Activated gamma-delta T cell treated with anti-CD3 and anti-CD28 coated beads, Interleukin-2, amount 50 U/mL, for 16 hours (primary cell): ENCODE data around the gene BCLAF3.

Experiments
- DNase-seq: peaks from one replicate; pipeline ENCODE4 v3.0.0-alpha.2; 2020; ENCODE audit warnings: low read depth

BCLAF3 gene

GRCh38 chrX:19966056-19966455 lies 24.8 kb downstream of the BCLAF3 start:
- DNase-seq = no peak

GRCh38 chrX:19964017-19964710 lies 26.7 kb downstream of the BCLAF3 start:
- DNase-seq = no peak

- no peak for DNase-seq
These were observed 29.9 kb downstream of the BCLAF3 start for GRCh38 chrX:19960913-19961312.

GRCh38 chrX:19958552-19959486 lies 32.0 kb downstream of the BCLAF3 start:
- DNase-seq = no peak

DNA sequence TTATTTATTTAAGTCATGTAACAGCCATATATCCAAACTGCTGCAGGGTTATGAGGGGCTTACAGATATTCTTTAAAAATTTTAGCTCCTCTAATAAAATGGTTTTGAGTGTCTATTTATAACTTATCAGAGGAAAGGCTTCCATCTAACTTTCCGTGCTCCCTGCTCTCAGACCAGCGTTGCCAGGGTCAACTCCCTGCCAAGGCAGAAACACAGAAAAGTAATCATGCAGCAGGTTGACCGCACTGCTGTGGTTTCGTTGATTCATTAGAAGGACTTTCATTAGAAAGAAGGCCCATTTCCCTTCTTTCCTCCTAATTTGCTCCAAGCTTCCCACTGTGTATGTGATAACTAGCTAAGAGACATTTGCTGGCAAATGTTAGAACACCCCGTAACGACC lies 33.9 kb downstream of the BCLAF3 start:
- DNase-seq = no peak

GRCh38 chrX:19956306-19956705 lies 34.6 kb downstream of the BCLAF3 start:
- DNase-seq = no peak

DNA sequence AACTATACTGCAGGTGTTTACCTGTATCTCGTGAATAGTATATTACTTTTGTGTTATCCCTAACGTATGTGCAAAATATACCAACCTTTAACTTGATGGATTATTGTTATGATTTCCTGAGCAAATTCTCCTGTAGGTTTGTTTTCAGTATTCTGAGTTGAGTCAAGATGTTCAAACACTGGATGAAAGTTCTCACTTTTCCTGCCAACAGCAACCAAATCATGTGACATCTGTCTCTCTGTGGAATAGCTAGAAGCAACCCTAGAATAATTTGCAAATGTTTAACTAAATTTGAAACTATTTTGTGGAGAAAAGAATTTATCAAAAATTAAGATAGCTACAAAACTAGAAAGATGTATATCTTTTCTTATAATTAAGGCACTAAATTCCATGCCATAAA lies 35.6 kb downstream of the BCLAF3 start:
- no peak for DNase-seq

- DNase-seq = no peak
These were observed 36.3 kb downstream of the BCLAF3 start for GRCh38 chrX:19954335-19955096.

DNA sequence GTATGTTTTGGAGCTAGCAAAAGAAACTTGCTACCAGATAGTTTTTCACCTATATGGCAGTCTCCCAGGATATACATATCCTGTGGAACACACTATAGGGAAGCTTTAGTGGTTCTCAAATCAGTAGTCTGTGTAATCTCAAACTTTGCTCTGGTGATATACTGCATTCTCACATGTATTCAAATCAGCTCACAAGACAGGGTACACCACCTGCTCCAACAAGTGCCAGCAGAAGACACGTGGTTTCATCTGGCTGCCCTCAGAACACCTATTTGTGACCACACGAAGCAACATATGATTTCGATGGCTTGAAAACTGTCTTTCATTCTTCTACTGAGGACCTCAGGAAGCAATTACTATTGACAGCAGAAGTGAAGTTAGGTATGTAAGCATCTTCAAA lies 37.7 kb downstream of the BCLAF3 start:
- DNase-seq = no peak

DNA sequence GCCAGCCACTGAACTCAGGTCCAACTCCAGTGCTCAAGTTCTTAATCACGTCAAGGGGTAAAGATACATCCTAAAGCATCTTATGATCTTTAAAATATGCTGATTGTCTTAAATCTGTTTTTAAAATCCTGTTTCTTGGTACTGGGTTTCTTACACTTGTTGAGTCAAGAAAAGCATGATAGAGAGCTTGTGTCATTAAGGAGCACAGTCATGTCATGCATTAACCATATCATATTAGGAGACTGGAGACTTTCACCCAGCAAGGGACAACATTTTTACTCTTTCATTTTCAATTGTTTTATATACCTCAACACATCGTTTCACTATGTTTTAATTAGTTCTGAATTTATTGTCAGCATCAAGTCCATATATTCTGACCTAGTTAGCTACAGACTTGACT lies 41.5 kb downstream of the BCLAF3 start:
- no peak for DNase-seq

- no peak for DNase-seq
These were observed 43.2 kb downstream of the BCLAF3 start for GRCh38 chrX:19947612-19948011.
